Measurements from ENCODE around the gene FAM53B.
"Not testable (repeated sequence)": the region's sequence is repeated elsewhere in the genome, so short reads cannot be mapped to it uniquely, and the experiment has no call there.

FAM53B gene

GRCh38 chr10:124626759-124627380 lies 117.3 kb downstream of the FAM53B start:
- DNase-seq: no peak

- DNase-seq: no peak
Measured at GRCh38 chr10:124625831-124626238, 118.3 kb downstream of the FAM53B start.

GRCh38 chr10:124624895-124625294 lies 119.3 kb downstream of the FAM53B start:
- peak; percentile 49 for DNase-seq

GRCh38 chr10:124624466-124624865 lies 119.7 kb downstream of the FAM53B start:
- DNase-seq: no peak

DNA sequence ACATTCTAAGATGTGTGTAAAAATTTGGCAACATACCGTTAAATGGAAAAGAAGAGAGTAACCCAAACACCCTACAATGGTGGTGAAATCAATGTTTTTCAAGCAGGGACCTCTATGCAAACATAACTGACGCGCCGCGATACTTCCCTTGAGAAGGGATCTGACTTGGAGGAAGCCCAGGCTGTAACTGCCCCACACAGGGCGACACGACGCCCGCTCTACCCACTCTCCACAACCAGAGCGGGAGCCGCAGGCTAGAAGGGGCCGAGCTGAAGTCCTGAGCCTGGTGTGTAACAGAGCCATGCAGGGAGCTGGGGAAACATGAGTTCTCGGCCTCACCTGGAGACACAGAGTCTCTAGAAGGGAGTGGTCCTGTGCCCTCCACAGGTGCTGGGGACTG lies 120.2 kb downstream of the FAM53B start:
- no peak for DNase-seq

DNA sequence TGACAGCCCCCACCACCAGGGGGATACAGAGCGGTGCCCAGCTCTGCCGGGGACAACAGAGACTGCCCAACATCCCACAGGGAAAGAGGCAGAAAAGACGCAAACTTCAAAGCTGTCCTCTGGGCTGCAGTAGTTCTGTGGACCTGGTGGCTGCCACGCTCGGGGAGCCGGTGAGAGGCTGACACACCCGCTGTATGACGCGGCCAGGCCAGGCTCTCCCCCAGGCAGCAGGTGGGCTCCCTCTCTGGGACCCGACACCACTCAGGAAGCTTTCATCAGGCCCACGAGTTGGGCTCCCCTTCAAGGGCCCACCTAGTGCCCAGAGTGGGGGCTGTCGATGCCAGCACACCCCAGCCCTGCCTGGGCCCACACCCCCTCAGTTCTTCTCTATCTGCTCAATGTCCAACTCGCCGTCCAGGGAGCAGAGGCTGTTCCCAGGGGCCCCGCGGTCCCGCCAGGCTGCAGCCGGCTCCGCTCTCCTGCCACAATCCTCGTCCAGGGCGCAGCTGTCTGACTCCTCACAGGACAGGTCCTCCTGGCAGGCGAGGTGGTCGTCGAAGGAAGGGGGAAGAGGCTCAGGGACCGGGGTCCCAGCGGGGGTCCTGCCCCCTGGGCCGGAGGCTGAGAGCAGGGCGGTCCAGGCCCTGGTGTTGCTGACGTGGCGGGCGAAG lies 121.2 kb downstream of the FAM53B start:
- no peak for DNase-seq

DNA sequence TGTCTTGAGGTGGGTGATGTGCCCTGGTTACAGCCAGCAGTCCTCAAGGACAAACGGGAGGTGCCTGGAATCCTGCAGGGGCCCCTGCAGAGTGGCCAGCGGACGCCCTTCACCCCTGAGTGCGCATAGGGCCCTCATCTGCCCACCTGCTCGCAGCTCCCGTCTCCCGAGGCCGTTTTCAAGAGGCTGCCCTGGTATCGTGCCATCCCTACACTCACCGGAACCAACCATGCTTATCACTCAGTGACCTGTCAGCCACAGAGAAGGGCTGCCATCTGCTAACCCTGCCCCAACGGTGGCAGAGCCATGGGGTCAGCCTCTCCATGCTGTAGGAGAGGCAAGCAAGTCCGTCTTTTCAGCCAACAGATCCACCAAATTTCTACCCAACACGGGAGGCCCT lies 122.0 kb downstream of the FAM53B start:
- no peak for DNase-seq

DNA sequence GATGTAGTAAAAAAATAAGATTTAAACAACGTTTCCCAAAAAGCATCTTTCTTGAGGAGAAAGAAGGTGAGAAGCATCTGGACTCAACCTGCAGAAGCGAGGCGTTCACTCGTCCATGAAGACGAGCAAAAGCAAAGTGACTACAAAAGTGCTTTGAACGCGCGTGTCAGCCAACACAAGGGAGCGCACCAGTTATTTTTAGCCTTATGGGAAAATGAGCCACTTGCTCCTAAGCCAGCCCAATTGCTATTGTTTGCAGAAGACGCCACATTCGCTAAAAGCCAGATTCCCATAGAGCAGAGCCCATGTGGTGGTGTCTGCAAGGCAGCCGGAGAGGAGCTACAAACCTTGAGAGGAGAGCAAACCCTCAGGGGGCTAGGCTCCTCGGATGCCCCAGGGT lies 122.5 kb downstream of the FAM53B start:
- DNase-seq: no peak

- DNase-seq: no peak
Measured at GRCh38 chr10:124619802-124620490, 124.2 kb downstream of the FAM53B start.

DNA sequence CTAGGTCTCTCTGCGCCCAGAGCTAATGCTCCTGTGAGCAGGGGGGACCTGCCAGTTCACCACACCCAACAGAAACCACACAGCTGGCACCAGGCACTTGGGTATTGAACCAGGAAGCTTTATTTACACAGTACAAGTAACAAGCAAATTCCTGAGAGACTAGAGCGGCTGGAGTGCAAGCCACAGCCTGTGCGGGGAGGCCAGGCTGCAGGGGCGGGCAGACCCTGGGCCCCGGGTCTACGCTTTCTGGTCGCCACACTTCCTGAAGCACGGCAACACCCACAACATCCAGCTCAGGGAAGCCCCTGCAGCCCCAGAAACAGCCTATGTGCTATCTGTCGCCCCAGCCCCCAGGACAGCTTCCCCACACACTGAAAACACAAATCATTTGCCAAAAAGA lies 125.0 kb downstream of the FAM53B start:
- peak; percentile 66 for DNase-seq

DNA sequence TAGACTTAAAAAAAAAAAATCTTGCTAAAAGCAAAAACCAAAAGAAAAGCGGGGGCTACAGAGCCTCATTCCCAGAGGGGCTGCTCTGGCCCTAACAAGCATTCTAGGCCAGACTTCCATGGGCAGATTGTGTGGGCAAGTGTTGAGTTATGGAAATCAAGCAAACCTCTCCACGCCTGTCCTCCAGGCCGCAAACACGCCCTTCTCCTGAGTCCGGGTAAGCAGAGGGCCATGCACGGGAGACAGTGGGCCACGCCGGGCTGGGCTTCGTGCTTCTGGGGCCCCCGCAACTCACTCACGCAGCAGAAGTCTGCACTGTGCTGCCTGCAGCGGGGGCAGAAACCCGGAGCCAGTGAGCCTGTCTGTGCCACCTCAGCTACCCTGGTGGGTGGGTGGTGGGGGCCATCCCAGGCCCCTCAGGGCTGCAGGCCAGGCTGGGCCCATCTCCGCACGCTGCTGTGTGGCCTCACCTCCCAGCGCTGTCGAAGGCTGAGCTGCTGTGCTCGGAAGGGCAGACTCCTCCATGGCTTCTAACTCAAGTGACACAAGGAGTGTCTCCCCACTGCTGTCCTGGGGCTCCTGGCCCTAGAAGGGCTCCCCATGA lies 125.6 kb downstream of the FAM53B start:
- DNase-seq: no peak

DNA sequence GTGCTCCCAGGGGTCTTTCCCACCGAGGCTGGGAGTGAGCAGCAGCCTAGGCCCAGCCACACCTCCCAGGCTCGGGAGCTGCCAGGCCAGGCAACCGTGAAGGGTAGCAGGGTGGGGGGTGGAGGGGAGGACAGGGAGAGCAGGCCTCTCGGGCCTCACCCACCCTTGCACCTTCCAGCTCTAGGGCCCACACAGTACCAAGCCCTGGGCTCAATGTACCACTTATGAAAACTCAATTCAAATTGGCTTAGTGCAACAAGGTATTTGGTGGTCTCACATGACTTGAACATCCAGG lies 127.4 kb downstream of the FAM53B start:
- DNase-seq: no peak

DNA sequence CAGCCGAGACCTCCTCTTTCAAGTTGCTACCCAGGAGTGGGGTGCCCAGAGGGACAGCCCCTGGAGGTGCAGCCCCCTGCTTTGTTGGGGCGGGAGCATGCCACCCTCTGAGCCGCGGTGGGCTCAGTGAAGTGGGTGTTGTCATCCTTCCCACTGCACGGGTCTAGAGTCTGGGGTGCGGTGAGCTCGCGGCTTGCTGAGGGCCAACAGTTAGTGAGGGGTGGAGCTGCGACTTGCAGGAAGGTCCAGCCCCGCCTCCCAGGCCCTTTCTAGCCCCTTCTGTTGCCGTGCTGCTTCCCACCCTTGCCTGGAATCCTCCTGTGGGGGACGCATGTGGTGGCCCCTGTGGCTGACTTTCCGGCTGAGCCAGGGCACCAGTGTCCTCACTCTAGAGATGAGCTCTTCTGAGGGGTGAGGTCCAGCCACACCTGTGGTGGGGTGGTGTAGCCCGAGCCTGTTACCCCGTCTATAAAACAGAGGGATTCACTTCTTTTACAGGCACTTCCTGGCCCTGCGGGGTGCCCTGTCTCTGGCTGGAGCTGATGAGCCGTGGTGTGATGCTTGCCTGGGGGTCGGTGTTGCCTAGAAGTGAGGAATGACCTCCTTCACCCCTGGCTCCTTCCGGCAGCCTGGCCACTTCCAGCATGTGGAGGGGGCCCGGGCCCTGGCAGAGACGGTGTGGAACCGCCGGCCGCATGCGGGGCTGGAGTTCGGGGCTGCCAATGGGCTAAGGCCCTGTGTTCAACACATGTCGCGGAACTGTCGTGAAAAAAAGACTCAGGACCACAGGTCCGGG lies 127.9 kb downstream of the FAM53B start:
- no peak for DNase-seq

DNA sequence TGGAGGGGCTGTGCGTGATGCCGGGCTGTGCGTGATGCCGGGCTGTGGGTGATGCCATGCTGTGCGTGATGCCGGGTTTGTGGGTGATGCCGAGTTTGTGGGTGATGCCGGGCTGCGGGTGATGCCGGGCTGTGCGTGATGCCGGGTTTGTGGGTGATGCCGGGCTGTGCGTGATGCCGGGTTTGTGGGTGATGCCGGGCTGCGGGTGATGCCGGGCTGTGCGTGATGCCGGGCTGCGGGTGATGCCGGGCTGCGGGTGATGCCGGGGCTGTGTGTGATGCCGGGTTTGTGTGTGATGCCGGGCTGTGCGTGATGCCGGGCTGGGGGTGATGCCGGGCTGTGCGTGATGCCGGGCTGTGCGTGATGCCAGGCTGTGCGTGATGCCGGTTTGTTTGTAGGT lies 128.9 kb downstream of the FAM53B start:
- DNase-seq: no peak

GRCh38 chr10:124614003-124614659 lies 130.0 kb downstream of the FAM53B start:
- no peak for DNase-seq

DNA sequence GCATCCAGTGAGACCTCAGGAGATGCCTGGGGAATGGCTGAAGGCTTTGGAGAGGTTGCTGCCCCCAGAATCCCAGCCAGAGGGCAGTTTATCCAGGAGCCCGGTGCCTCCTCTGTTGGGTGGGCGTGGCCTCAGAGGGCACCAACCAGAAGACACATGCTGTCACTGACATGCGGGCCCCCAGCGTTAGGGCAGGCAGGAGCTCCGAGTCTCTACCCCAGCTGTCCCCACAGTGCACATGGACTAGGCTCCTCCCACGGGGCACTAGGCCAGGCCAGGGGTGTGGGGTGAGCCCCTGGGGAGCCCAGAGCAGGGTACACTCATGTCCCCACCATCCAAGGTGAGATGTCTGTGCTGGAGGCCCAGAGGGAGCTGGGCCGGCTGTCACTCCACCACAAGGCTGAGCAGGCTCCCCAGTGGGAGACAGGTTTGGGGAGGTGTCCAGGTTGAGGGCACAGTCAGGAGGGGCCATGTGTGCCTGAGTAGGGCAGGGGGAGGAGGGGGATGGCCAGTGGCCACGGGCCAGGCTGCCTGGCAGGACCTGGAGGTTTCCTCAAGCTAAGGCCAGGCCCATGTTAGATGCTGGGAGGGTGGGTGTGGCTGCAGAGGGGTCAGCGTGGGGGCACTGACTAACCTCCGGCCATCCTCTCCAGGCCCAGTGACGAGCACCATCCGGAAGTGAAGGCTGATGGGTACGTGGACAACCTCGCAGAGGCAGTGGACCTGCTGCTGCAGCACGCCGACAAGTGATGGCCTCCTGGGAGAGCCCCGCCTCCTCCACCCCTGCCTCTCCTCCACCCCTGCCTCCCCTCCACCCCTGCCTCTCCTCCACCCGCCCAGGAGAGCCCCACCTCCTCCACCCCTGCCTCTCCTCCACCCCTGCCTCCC lies 131.3 kb downstream of the FAM53B start:
- DNase-seq: no peak

DNA sequence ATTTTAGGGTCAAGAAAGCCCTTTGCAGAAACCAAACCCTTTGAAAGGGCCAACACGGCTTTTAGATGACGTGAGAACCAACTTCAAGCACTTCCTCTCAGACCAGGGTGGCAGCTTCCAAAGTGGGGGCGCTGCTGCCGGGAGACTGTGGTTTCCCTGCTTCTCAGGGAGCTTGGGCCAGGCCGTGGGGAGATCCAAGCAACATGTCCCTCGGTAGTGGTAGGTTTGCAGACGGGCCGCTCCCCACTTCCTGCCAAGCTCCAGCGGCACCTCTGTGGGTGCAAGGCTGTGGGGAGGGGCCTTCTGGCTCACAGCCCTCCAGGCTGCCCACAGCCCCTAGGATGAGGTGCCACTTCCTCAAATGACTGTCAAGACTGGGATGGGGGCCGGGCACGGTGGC lies 132.4 kb downstream of the FAM53B start:
- no peak for DNase-seq

DNA sequence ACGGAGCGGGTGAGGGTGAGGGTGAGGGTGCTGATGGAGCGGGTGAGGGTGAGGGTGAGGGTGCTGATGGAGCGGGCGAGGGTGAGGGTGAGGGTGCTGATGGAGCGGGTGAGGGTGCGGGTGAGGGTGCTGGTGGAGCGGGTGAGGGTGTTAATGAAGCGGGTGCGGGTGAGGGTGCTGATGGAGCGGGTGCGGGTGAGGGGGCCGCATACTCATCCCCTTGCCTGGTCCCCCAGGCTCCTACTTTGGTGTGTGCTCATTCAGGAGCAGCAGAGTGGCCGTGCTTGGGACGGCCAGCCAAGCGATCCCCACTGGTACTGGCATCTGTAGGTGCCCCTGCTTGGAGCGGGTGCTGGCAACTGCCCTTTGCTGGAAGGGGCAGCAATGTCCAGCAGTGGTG lies 133.3 kb downstream of the FAM53B start:
- DNase-seq: not testable (repeated sequence)

- DNase-seq: not testable (repeated sequence)
Measured at GRCh38 chr10:124610186-124610585, 134.0 kb downstream of the FAM53B start.

- no peak for DNase-seq
Measured at GRCh38 chr10:124609698-124610097, 134.5 kb downstream of the FAM53B start.

- DNase-seq: no peak
Measured at GRCh38 chr10:124608093-124608721, 136.0 kb downstream of the FAM53B start.

All from DMS153 (cell line).